Gastroesophageal sphincter (tissue), 3 donors: Measurements from ENCODE around the gene ZNF763.

ENCODE experiments used
- CTCF ChIP-seq, 4 experiments: fragments of 200-600 bp in 2 of 4; fragments of 450-650 bp in 2 of 4; sonication (generic) in 1 of 4; IDR thresholded peaks; one replicate each; pipeline ENCODE4 v1.5.1; 2017 to 2019; ENCODE audit warnings: antibody characterized with exemption in 4 of 4, mild to moderate bottlenecking in 2 of 4, moderate library complexity in 2 of 4
- EP300 ChIP-seq: sonication (generic); formaldehyde crosslinking; IDR thresholded peaks from one replicate; pipeline ENCODE4 v1.6.1; 2017; ENCODE audit warnings: antibody characterized with exemption, mild to moderate bottlenecking
- POLR2A ChIP-seq, 2 donors: fragments of 450-650 bp; IDR thresholded peaks; one replicate each; pipeline ENCODE4 v1.6.1; 2017; ENCODE audit warnings: antibody characterized with exemption in 2 of 2, mild to moderate bottlenecking in 2 of 2, moderate library complexity in 1 of 2
- POLR2AphosphoS5 ChIP-seq: sonication (generic); formaldehyde crosslinking; IDR thresholded peaks from one replicate; pipeline ENCODE4 v1.6.1; 2017; ENCODE audit warnings: antibody characterized with exemption

- no peak for TF ChIP-seq CTCF (IDR thresholded peaks at IDR 0.05)
- peak; percentile 63 for TF ChIP-seq POLR2AphosphoS5
- TF ChIP-seq POLR2A (IDR thresholded peaks at IDR 0.05), result peak in 1 of 2 donors; percentile 56
- no peak for TF ChIP-seq EP300
Measured at GRCh38 chr19:11924886-11925650, 39.8 kb upstream of the ZNF763 start, which contains the start of gene ZNF700.
